HG03565 (cell line): ENCODE results near the gene PC.
"Not testable (repeated sequence)": the region's sequence is repeated elsewhere in the genome, so short reads cannot be mapped to it uniquely, and the experiment has no call there.

Experiments
- ATAC-seq: cut with Tn5 transposase; IDR thresholded peaks from one replicate; pipeline ENCODE4 v1.9.1; 2021; ENCODE audit warnings: mild to moderate bottlenecking, moderate library complexity; ENCODE audit not compliant: unreplicated experiment

PC gene

DNA sequence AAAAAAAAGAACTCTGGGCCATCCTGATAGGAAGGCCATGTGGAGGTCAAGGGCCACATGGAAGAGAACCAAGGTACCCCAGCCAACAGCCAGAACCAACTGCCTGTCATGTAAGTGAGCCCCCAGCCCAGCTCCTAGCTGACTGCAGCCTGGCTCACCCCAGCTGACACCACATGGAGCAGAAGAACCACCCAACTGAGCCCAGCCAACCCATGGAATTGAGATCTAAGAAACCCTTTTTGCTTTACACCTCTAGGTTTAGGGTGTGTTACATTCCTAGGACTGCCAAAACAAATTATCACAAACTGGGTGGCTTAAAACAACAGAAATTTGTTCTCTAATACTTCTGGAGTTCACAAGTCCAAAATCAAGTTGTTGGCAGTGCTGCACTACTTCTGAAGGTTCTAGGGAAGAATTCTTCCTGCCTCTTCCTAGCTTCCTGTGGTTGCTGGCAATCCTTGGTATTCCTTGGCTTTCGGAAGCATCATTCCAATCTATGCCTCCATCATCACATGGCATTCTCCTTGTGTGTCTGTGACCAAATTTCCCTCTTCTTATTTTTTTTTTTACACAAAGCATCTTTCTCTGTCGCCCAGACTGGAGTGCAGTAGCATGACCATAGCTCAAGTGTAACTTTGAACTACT is 21.3 kb upstream of the PC start:
- no peak for ATAC-seq

DNA sequence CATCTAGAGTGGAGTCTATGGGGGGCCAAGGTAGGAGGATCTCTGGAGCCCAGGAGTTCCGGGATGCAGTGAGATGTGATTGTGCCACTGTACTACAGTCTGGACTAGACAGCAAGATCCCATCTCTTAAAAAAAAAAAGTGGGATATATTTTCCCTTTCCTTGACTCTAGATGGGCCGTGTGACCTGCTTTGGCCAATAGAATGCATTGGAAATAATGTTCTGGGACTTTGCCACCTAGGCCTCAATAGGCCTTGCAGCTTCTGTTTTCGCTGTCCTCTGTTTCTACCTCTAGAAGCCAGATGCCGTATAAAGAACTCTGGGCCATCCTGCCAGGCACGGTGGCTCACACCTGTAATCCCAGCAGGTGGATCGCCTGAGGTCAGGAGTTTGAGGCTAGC is 20.5 kb upstream of the PC start:
- no peak for ATAC-seq

DNA sequence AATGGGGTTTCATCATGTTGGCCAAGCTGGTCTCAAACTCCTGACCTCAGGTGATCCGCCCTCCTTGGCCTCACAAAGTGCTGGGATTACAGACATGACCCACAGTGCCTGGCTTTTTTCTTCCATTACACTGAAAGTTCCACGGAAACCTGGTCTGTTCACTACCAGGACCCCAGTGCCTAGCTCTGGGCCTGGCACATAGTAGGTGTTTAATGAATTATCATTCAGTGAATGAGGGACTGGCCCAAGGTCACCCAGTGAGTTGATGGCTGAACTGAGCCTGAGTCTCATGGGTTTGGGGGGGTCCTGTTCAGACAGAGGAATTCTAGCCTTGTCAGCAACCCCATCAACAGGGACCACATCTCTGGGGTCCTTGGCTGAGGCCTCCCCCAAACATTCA is 20.0 kb upstream of the PC start:
- ATAC-seq = no peak

DNA sequence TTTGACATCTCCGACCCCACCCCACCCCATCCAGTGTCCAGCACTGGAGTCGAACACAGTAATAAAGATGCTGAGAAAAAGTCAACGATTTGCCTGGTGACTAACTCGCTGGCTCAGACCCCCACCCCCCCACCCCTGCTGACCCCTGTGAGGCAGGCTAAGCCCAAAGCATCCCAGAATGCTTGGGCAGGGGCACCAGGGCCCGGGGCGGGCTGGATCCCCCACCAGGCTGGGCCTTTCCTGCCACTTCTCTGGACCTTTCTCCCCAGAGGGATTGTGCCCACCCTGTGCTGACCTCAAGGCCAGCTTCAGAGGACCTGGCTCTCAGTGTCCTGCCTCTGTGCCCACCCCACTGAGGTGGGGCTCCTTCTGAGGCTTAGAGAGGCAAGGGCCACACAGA is 18.7 kb upstream of the PC start:
- ATAC-seq = no peak

DNA sequence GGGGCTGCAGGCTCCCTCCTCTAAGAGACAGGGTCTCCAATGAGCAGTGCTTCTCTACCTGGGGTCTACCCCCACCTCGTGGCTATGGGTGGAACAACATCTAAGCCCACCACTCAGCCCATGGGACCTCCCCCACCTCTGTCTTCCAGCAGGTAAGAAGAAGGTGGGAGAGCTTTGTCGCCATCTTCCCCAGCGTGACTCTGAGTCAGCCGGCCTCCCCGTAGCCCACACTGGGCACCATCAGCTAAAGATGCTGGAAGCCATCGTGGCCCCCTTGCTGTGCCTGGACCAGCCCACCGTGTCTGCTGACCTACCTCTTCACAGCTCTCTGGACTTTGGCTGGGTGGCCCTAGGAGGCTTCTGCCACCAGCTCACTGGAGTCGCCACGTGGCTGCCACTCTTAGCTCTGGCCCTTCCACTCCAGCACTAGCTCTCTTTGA is 17.9 kb upstream of the PC start:
- no peak for ATAC-seq

DNA sequence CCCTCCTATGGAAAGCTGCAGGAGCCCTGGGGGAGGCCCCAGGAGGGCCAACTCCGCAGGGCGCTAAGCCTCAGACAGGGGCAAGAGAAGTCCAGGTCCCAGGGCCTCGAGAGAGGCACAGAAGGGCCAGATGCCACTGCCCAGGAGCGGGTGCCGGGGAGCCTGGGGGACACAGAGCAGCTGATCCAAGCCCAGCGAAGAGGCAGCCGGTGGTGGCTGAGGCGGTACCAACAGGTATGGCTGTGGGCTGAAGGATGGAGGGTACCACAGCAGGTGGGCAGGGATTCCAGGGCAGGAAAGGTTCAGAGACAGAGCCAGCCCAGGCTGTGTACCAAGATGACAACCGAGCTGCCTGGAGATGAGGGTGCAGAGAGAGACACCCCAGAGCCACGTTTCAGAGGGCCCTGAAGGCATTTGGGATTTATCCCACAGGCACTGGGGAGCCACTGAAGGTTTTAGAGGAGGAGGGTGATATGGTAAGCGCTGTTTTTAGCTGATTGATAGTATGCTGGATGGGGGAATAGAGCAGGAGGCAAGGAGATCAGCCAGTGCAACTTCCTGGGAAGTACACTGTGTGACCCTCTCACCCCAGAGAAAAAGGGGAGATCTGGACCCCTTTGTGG is 17.3 kb upstream of the PC start:
- no peak for ATAC-seq

DNA sequence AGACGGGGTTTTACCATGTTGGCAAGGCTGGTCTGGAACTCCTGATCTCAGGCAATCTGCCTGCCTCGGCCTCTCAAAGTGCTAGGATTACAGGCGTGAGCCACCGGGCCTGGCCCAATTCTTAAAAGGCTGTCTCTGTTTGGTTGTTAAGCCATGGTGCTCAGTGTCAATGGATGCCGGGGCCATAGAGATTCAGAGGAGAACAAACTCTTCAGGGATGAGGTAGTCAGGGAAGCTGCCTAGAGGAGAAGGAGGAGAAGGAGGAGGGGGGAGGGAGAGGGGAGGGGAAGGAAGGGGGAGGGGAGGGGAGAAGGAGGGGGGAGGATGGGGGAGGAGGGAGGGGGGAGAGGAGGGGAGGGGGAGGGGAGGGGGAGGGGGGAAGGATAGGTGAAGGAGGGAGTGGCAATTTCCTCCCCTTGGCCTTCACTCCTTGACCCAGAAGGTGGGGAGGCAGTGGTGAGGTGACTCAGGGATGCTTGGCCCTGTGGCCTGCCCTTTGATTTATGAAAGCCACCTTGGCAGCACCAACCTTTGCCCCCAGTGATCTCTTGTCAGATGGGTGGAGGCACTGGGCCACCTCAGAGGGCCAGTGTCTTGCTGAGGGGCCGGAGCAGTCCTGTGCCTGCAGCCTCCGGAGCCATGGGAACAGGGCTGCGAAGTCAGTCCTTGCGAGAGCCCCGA is 16.7 kb upstream of the PC start, which contains the start of gene C11orf86:
TSS of gene C11orf86 (plus strand) at position 581 of the 681 bp plus-strand sequence. CDS start at position 640, 59 bp downstream.
- ATAC-seq = no peak

DNA sequence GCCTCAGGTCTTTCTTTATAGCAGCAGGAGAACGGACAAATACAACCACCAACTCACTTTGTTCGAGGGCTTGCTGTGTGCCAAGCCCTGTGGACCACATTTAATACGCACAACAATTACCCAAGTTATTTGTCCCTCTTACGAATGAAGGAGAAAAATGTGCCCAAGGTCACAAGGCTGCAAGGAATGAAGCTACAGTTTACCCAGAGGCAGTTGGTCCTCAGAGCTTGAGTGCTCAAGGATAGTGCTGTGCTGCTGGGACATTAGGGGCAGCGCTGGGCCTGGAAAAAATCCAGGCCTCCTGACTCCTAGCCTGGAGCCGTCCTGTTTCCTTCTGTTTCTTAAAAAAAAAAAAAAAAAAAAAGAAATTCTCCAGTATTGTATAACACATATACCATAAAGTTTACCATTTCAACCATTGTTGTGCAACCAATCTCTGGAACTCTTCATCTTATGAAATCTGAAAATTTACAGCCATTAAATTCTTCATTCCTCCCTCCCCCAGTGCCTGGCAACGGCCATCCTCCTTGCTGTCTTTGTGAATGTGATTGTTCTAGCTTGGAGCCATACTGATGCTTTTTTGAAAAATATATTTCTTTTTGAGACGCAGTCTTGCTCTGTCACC is 15.9 kb upstream of the PC start:
- no peak for ATAC-seq

DNA sequence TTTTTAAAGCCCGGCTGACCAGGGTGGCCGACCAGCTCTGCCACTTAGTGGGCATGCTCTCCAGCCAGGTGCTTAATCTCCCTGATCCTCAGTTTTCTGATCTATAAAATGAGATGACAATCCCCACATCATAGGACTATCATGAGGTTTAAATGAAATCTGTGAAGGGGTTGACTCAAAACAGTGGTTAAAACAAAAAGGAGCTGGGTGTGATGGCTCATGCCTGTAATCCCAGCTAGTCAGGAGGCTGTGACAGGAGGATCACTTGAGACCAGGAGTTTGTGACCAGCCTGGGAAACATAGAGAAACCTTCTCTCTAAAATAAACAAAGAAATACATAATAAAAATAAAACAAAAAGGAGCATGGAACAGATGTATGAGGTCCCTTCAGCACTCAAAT is 13.3 kb upstream of the PC start:
- no peak for ATAC-seq

DNA sequence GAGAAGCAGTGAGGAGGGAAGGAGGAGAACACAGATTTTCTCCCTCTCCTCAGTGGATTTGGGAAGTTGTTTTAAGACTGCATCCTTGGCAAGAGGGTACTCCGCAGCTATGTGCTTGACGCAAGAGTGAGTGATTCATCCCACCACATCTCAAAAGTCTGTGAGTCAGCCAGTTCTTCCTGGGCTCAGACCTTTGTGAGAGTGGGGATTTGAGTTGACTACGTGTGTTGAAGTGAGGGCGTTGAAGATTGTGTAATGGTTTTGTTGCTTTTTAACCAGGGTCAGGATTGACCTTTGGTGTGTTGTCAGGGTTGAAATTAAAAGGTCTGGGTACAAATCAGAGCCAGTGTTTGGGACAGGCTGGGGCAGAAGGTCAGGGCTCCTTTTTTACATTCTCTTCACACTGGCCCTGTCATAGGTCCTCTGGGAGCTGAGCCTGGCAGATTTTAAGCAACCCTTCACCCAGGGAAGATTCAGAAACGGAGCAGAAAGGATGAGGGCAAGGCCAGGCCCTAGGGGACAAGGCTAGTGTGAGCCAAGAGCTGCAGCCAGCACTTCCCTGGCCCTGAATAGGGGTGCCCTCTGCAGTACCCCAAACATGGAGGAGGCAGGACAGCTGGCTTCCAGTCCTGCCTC is 12.7 kb upstream of the PC start:
- no peak for ATAC-seq

DNA sequence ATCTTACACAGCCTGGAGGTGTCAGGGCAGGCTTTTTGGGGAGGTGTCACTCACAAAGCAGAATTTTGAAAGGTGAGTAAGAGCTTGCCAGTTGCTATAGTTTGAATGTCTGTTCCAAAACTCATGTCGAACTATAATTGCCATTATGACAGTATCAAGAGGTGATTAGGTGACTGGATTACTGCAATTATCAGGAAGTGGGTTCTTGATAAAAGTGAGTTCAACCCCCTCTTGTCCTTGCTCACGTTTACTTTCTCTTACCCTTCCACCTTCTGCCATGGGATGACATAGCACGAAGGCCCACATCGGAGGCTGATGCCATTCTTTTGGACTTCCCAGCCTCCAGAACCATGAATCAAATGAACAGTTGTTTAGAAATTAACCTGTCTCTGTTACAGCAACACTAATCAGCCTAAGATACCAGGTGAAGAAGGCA is 12.2 kb upstream of the PC start:
- no peak for ATAC-seq

DNA sequence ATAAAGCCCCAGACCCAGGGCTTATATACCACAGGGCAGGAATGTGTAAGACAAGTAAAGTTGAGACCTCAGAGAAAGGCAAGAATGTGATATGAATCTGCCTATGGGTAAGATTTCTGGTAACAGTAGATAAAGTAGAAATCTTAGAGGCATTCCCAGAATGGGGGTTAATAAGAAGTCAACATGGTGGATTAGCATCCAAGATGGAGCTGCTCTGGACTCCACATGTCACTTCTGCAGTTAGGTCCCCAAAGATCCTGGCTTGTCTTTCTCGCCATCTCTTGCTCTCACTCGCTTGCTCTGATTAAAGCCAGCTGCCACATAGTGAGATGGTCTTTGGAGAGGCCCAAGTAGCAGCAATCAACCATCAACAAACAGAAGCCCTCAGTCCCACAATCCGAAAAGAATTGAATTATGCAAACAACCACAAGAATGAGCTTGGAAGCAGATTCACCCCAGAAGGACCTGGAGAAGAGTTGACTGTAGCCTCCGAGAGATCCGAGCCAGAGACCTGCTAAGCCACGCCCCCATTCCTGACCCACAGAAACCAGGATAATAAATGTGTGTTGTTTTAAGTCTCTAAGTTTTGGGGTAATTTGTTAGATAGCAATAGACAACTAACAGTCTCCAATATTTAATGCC is 11.5 kb upstream of the PC start:
- no peak for ATAC-seq

DNA sequence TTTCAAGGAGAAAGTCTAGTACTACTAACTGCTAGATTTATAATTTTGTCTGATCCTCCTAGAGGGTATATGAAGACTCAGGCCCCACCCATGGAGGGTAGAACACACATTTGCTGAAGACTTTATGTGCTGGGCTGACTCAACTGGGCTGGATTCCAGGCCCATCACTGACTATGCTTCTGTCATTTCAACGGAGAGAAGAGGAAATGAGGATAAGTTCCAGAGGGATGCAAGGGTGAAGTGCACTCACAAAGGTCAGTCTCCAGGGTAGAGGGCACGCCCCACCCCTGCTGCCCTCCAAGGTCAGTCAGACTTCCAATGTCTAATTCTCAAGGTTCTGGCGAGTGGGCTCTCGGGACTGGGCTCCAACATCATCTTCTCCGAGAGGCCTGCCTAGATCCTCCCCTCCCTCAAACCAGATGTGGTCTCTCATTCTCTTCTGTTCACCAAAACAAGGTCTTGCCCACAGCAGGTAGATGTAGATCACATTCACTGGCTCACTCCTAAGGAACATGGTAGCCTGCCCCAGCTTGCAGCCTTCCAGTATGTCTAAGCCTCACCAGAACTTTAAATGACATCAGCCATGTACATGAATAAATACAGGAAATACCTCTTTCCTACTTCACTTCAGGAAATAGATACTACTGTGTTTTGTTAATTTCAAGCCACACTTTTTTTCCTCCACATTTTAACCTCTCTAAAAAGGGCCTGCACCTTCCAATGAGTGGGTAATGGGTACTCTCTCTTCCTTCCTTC is 9.7 kb upstream of the PC start:
- no peak for ATAC-seq

DNA sequence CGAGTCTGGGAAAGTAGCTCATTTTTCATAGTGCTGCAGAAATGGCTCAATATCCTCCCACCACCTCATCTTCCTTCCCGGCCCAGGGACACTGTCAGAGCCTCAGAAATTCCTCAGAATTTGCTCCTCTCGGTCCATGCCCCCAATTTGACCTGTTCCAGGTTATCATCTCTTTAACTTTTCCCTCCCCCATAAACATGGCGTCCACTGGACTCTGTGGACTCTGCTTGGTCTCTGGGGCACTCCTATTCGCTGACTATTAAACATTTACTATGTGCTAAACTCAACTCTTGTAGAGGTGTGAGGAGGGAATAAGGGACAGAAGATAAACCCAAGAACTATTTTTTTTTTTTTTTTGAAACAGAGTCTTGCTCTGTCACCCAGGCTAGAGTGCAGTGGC is 8.2 kb upstream of the PC start:
- ATAC-seq = no peak

DNA sequence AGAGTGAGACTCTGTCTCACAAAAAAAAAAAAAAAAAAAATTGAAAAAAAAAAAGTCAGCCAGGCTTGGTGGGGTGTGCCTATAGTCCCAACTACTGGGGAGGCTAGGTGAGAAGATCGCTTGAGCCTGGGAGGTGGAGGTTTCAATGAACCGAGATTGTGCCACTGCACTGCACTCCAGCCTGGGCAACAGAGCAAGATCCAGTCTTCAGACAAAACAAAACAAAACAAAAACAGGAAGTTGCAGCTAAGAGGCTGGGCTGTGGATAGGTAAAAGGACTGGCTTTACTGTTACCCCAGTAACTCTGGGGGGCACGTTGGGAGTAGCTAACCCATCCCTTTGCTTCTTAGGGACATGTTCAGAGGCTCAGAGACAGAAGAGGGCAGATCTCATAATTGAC is 6.3 kb upstream of the PC start:
- ATAC-seq = no peak

DNA sequence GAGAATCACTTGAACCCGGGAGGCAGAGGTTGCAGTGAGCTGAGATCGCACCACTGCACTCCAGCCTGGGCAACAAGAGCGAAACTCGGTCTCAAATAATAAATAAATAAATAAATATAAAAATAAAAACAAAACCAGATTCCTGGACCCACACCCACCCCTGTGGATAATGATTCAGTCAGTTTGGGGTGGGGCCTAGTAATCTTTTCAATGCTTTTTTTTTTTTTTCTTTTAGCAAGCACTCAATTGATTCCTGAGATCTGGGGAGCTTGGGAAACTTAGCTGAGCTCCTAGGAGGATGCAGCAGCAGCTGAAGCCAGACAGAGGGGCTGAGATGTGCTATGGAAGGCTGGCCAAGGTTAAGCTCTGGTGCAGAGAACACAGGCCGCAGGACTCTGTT is 4.6 kb upstream of the PC start:
- no peak for ATAC-seq

DNA sequence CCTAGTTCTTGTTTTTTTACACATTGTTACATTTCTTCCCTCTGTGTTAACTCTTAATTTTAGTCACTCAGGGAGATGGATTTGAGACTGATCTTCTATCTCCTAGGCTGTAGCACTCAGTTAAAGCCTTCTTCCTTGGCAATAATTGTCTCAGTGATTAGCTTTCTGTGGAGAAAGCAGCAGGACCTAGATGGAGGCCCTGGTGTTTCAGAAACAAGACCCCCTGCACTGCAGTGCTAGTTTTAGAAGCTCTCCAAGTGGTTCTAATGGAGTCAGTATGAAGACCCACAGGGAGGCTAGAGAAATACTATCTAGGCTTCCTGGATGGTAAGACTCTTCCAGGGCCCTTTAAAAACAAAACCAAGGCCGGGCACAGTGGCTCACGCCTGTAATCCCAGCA is 4.1 kb upstream of the PC start:
- ATAC-seq = no peak

DNA sequence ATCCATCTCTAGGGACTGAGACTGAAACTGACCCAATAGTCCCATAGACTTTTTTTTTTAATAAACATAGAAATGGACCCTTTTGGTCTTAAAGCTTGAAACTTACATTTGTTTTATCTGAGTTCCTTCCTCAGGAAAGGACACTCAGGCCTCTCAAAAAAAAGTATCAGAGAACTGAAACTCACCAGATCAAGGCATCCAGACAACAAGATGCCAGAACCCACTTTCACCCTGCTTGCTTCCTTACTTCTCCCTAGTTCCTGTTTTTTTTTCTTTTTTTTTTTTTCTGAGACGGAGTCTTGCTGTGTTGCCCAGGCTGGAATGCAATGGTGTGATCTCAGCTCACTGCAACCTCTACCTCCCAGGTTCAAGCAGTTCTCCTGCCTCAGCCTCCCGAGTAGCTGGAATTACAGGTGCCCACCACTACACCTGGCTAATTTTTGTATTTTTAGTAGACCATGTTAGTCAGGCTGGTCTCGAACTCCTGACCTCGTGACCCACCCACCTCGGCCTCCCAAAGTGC is 3.6 kb upstream of the PC start:
- not testable (repeated sequence) for ATAC-seq

DNA sequence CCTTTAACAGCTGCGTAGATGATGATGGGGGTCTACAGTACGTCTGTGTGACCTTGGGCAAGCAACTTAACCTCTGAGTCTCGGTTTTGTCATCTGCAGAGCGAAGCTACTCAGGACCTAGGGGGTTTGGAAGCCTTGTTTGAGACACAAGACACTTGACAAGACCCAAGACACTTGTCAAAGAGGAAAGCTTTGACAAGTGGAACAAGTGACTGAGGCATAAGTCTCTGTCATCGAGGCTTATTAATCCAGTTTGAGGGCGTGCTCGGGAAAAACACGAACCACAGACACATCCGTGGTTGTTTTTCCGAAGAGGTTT is 732 bp upstream of the PC start:
- ATAC-seq = no peak

DNA sequence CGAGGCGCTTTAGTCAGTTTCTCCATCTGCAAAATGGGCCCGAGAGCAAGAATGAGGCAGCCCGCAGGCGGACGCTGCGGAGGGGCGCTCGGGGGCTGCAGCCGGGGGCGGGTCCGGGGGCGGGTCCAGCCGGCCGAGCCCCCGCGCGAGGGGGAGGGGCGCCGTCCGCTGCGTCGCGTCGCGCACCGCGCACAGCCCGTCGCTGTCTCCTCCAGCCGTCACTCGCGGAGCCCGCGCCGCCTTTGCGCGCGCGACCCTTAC is 282 bp downstream of the PC start:
- no peak for ATAC-seq
